ENCODE results near the gene MYBBP1A.
"Not testable (repeated sequence)": the region's sequence is repeated elsewhere in the genome, so short reads cannot be mapped to it uniquely, and the experiment has no call there.

MYBBP1A gene, protein sequence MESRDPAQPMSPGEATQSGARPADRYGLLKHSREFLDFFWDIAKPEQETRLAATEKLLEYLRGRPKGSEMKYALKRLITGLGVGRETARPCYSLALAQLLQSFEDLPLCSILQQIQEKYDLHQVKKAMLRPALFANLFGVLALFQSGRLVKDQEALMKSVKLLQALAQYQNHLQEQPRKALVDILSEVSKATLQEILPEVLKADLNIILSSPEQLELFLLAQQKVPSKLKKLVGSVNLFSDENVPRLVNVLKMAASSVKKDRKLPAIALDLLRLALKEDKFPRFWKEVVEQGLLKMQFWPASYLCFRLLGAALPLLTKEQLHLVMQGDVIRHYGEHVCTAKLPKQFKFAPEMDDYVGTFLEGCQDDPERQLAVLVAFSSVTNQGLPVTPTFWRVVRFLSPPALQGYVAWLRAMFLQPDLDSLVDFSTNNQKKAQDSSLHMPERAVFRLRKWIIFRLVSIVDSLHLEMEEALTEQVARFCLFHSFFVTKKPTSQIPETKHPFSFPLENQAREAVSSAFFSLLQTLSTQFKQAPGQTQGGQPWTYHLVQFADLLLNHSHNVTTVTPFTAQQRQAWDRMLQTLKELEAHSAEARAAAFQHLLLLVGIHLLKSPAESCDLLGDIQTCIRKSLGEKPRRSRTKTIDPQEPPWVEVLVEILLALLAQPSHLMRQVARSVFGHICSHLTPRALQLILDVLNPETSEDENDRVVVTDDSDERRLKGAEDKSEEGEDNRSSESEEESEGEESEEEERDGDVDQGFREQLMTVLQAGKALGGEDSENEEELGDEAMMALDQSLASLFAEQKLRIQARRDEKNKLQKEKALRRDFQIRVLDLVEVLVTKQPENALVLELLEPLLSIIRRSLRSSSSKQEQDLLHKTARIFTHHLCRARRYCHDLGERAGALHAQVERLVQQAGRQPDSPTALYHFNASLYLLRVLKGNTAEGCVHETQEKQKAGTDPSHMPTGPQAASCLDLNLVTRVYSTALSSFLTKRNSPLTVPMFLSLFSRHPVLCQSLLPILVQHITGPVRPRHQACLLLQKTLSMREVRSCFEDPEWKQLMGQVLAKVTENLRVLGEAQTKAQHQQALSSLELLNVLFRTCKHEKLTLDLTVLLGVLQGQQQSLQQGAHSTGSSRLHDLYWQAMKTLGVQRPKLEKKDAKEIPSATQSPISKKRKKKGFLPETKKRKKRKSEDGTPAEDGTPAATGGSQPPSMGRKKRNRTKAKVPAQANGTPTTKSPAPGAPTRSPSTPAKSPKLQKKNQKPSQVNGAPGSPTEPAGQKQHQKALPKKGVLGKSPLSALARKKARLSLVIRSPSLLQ (N-terminal part only)

DNA sequence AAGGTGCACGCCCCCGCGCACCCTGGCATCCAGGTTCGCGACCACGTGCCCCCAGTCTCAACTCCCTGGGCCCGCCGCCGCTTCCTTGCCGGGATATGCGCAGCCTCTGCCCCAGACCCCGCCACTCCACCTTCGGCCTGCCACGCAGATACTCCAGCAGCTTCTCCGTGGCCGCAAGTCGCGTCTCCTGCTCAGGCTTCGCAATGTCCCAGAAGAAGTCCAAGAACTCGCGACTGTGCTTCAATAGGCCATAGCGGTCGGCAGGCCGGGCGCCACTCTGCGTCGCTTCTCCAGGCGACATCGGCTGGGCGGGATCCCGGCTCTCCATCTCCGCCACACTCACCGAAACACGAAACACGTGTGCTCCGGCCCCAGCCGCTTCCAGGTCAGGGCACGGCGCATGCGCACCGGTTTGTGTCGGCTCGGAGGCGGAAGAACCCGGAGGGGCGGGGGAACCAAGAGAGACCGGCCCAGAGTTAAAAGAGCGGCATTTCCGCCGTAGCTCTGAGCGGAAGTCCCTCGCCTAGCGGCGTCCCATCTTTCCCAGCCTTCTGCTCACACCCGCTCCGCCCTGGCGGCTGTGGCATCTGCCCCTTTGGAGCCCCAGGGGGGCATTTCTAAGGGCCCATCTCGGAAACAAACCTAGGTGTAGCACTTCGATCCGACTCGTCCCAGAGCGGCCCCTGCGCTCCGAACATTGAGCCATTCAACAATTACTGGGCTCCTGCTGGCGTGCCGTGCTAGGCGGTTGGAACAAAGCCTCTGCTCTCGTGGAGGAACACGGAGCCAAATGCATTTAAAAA lies at the start of gene MYBBP1A:
TSS of gene MYBBP1A (minus strand) at position 388 of the 803 bp plus-strand sequence. CDS start at position 328, 60 bp downstream.
- DNase-seq = peak; percentile 88 to 96

DNA sequence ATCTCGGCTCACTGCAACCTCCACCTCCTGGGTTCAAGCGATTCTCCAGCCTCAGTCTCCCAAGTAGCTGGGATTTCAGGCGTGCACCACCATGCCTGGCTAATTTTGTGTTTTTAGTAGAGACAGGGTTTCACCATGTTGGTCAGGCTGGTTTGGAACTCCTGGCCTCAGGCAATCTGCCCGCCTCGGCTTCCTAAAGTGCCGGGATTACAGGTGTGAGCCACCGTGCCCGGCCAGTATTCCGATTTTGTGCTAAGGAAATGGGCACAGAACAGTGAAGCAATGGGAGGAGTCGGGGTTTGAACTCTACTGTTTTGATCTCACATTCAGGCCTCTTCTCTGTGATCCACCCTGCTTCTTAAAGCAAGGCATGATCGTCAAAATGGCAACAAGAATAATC lies 49.6 kb upstream of the MYBBP1A start:
- not testable (repeated sequence) for DNase-seq

DNA sequence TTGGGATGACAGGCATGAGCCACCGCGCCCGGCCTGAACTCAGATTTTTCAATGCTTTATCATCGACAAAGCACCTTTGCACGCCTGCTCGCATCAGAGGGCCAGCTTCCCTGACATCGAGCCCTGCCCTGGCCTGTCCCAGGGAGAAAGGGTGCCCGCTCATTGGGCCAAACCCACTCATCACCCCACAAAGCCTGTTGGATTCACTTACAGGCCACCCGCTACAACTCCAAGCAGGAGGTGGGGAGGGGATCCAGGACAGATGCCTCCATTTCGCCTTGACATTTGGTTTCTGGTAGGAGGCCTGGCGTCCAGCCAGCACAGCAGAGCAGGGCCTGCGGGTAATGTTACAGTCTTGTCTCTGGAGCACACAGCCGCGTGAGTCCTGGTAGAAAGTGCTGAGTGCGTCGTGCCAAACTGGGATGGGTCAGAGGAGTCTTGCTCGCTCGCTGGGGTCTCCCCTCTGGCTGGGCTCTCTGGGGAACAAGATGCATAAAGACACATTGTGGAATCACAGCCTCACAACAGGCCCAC lies 49.0 kb upstream of the MYBBP1A start:
- DNase-seq = no peak

DNA sequence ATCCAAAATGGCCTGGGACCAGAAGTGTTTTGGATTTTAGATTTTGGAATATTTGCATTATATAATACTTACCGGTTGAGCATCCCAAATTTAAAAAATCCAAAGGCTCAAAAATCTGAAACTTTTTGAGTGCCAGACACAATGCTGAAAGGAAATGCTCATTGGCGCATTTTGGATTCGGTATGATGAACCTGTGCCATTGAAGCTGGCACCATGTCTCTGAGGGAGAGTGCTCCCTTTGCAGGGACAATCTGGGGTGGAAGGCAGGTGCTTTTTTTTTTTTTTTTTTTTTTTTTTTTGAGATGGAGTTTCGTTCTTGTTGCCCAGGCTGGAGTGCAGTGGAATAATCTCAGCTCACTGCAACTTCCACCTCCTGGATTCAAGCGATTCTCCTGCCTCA lies 46.9 kb upstream of the MYBBP1A start:
- no peak for DNase-seq

DNA sequence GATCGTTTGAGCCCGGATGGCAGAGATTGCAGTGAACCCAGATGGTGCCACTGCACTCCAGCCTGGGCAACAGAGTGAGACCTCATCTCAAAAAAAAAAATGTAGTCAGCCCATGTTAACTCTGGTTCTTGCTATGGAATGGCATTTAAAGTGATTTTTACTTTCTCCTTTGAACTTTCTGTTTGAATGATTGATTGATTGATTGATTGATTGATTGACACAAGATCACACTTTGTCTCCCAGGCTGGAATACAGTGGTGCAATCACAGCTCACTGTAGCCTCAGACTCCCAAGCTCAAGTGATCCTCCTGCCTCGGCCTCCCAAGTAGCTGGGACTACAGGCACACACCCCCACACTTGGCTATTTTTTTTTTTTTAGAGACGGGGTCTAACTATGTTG lies 46.1 kb upstream of the MYBBP1A start:
- DNase-seq = no peak

DNA sequence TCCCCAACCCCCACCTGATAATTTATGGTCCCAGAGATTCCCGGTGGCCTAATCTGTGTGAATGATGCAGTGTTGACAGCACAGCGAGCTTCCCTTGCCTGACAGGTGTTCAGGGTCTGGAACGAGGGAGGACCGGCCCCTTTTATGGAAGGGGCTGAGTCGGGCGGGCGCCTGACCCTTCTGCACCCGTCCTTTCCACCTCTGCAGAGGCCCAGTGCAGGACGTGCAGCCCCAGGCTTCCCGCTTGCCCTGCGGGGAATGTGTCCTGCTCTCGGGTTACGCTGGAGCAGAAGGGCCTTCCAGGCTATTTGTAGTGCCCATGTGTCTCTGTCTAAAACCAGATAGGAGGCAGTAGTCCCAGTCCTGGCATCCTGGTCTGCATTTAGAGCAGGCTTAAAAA lies 45.4 kb upstream of the MYBBP1A start:
- DNase-seq = no peak

DNA sequence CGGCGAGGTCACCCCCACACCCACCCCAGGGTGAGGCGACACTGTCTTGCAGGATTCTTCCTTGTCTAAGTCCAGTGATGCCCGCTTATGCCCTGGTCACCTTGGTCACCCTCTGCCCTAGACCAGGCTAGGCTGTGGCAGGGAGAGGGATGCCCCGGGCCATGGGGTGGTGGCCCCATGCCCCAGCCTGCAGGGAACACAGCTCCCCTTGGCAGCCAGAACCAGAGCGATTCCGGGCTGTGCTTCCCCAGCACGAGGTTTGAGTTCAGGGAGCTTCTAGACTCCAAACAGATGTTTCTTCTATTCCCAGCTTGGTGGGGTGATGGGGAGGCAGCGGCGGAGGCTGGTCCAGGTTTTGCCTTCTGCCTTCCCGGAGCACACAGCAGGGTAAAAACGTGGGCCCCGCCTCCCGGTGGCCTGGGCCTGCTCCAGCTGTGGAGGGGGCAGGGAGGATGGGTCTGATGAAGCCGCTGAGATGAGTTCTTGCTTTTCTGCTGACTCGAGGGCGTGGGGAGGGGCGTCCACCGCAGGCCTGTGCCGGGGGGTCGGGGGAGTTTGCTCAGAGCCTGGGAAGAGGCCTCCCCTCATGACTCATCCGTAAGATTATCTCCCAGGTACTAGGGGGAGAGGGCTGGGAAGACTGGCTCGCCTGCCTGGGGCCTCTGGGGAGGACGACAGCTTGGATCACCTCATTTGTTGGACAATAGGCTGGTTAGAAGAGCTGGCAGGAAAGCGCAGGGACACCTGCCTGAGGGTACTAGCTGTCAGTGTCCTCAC lies 44.5 kb upstream of the MYBBP1A start:
- no peak for DNase-seq

DNA sequence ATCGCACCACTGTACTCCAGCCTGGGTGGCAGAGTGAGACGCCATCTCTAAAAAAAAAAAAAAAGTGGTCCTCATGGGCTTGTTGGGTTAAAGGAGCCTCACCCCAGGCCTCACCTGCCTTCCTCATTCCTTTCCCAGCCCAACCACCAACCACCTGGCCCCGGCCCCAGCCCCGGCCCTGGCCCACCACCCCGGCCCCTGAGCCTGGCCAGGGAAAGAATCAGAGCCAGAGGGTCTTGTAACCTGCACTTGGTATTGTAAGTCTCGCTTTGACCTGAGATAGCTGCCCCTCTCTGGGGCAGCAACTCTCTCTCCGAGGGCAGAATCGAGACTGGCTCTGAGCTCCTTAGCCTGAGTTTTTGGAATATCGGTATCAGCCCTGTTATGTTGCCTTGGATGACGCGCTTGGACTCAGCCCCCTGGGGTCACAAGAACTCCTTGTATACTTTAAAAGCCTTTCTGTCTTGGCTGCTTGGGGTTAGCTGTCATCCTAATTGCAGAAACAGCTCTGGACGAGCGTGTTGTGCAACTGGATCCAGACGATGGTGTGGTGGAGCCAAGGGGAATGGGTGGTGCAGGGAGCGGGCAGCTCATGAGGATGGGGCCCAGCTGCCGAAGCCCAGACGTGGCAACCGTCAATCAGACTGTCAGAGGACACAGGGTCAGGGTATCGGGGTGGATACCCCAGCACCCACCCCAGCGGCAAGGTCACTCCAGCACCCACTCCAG lies 43.8 kb upstream of the MYBBP1A start:
- no peak for DNase-seq

DNA sequence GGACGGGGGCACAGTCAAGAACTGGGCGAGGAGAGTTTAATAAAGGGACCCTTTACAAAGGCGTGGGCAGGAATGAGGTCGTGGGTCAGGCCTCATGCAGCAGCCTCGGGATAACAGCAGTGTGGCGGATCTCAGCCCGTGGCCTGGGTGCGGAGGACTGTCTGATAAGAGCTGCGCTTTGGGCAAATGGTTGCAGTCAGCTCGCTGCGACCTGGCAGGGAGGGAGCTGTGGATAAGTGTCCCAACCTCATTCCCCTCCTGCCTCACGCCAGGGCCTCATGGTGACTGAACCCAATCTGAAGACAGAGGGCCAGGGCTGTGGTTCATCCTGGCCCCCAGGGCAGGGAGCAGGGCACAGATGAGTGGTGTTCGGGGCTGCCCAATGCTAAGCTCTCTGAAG lies 42.8 kb upstream of the MYBBP1A start:
- no peak for DNase-seq

DNA sequence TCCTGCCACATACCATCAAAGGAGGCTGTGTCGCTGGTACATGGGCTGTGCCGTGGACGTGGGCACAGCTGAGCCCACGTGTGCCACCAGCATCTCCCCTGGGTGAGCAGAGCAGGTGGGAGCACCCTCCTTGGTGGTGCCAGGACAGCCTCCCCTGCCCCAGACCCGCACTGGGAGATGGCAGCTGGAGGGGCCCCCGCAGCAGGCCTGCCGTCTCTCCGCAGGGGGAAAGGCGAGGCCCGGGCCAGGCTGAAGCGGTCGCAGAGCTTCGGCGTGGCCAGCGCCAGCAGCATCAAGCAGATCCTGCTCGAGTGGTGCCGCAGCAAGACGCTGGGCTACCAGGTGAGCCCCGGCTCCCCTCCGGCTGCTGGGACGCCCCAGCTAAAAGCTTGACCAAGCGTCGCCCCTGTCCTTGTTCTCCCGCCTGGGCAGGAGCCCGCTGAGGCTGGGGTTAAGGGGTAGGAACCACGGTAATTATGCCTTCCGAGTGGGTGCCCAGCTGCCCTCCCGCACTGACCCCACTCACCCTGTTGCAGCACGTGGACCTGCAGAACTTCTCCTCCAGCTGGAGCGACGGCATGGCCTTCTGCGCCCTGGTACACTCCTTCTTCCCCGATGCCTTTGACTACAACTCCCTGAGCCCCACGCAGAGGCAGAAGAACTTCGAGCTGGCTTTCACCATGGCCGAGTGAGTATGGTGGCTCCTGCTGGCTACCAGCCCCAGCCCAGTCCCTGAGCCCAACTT lies 41.6 kb upstream of the MYBBP1A start:
- no peak for DNase-seq

DNA sequence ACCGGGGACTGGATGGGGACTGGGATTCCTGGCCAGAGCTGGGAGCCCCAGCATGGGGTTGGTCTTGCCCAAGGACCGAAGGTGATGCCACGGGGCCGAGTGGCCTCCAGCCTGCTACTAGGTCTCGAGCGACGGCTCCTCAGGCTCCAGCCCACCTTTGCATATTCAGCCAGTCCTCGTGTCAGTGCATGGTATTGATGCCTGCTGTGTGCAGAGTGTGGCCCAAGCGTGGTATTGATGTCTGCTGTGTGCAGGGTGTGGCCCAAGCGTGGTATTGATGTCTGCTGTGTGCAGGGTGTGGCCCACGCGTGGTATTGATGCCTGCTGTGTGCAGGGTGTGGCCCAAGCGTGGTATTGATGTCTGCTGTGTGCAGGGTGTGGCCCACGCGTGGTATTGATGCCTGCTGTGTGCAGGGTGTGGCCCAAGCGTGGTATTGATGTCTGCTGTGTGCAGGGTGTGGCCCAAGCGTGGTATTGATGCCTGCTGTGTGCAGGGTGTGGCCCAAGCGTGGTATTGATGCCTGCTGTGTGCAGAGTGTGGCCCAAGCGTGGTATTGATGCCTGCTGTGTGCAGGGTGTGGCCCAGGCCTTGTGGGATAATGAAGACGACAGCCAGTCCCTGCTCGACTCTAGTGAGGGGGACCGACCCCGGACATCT lies 40.6 kb upstream of the MYBBP1A start:
- DNase-seq = not testable (repeated sequence)

DNA sequence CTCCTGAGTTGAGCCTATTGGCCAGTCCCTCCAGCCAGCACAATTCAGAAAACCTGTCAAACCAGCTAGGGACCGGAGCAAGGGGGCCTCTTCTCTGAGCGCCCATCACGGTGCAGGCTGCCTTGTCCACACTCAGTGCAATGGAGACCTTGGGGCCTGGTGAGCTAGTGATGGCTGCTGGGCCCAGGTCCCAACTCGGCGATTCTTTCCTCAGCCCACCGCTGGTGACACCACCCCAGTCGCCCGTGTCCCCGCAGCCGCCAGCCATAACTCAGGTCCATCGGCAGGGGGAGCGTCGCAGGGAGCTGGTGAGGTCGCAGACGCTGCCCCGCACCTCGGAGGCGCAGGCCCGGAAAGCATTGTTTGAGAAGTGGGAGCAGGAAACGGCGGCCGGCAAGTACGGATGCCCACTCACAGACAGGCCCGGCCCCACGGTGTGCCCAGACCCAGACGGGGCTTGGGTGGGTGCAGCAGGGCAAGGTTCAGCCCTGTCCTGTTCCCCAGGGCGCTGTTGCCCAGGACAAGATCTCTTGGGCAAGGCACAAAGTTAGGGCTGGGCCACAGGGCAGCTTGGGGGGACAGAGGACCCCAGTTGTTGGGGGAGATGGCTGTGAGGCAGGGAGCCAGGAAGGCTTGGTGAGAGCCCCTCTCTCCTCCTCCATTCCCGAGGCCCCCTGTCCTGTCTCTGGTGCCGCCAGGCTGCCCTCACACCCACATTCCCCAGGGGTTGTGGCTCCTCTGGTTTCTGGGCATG lies 39.9 kb upstream of the MYBBP1A start:
- peak; percentile 12 to 62 for DNase-seq

DNA sequence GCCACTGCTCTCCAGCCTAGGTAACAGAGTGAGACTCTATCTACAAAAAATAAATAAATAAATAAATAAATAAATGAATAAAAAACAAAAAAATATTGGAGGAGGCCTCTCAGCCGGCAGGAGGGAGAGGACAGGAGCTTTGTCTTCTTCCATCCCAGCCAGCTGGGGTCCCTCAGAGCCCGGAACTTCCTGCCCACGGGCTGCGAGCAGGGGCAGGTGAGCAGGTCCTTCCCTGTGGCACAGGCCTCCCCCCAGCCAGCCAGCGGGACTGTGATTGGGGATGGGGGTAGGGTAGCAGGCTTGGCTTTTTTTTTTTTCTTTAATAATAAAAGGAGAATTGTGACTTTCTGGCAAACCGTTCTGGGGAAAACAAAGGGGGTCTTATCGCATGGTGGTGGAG lies 39.2 kb upstream of the MYBBP1A start:
- no peak for DNase-seq

DNA sequence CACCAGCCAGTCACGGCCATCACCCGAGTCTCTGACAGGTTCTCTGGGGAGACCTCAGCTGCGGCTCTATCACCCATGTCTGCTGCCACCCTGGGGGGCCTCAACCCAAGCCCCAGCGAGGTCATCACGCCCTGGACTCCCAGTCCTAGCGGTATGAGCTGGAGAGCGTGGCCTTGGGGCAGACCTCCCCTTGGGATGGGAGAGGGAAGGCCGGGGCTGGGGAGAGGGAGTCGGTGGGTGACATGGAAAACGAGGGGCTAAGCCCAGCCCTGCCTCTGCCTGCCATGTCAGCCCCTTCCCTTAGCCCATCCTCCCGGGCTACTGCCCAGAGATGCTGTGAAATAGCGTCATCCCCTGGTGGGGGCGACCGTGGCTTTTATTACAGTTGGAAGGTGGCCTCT lies 37.8 kb upstream of the MYBBP1A start:
- DNase-seq = no peak

DNA sequence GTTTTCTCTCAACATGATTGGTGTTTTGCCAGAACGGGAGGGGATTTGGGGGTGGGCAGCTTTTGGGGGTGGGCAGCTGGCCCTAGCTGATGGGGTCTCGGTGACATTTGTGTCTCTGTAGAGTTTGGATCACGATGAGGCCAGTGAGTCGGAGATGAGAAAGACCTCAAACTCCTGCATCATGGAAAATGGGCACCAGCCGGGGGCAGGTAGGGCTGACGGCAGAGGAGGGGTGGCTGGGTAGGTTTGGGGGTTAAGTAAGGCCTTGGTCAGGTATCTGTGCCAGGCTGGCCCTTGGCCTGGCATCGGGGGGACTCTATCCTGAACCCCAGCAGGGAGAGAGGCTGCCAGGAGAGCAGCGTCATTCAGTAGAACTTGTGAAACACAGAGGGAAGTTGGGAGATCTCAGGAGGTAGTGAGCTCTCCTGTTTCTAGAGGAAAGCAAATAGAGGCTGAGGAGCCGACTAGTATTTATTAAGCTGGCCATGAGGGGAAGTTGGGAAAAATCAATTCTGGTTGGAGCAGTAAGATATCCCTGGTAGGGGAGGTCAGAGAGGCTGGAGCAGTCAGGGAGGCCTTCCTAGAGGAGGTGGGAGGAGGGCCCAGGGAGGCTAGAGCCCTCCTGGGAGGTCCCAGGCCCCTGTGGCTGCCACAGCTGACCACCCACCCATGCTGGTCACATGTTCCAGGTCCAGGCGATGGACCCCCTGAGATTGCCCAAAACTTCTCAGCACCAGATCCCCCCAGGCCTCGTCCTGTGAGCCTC lies 37.2 kb upstream of the MYBBP1A start:
- no peak for DNase-seq

DNA sequence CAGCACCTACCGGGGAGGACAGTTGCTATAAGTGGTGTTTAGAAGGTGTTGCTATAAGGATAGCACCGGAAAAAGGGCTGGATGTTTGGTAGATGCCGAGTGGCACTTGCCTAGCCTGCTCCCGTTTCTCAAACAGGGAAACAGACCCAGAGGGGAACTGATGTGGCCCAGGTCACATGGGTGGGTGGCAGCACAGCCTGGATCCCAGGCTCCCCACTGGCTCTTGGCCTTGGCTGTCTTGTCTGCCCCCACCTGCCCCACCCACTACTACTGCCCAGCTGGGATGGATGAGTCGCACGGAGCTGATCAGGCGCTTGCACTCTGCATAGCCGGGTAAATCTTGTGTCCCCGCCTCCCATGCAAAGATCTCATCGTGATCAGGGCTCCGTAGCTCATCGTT lies 36.3 kb upstream of the MYBBP1A start:
- no peak for DNase-seq

DNA sequence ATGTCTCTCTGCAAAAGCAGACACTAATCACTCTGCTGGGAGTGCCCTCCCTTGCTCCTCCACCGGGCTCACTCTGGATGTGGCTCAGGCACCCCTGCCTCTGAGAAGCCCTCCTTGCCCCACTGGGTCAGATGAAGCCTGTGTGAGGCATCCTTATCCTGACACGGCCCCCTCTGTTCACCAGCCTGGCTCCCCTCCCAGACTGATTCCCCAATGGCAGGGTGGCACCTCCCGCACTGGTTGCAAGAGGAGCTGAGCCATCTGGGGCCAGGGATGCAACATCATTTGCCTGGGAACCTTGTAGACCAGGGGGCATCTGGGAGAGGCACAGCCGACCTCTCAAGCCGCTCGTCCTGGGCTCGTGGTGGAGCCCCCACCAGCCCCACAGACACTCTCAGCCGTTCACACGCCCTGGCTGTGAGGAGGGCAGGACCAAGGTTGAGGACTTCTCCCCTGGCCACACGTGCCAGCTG lies 35.8 kb upstream of the MYBBP1A start:
- DNase-seq = no peak

Data from bone marrow (tissue), 2 donors.